Astrocyte of the spinal cord (primary cell): ENCODE results near the gene XKR7.

Experiments used
- DNase-seq: peaks from one replicate; pipeline ENCODE4 v3.0.0; 2011; ENCODE audit warnings: low read depth, low spot score
- H3K4me3 ChIP-seq: 2 replicates; pipeline ENCODE4 v1.5.1; 2011; ENCODE audit warnings: low read depth, mild to moderate bottlenecking, low read length, moderate library complexity
- CTCF ChIP-seq: IDR thresholded peaks from 2 replicates; pipeline ENCODE4 v1.5.1; 2012; ENCODE audit warnings: low read depth, mild to moderate bottlenecking, low read length, inconsistent platforms
- in situ Hi-C: cut with HindIII; loops from 2 replicates; pipeline ENCODE4 v1.10.0; 2017; ENCODE audit warnings: low sequenced_read_pairs

XKR7 gene

GRCh38 chr20:32045999-32046398 is 78.0 kb downstream of the XKR7 start:
- TF ChIP-seq CTCF = no peak
- no peak for DNase-seq
- in situ Hi-C loops = no loop called here
- no peak overlapping the region for H3K4me3 ChIP-seq

GRCh38 chr20:32050324-32050841 is 82.4 kb downstream of the XKR7 start:
- in situ Hi-C loops = no loop called here
- no peak for DNase-seq
- TF ChIP-seq CTCF = no peak
- no peak overlapping the region for H3K4me3 ChIP-seq

- TF ChIP-seq CTCF = no peak
- no peak for DNase-seq
- H3K4me3 ChIP-seq = no peak overlapping the region
- in situ Hi-C loops = no loop called here
Measured at GRCh38 chr20:32050851-32051556, 83.1 kb downstream of the XKR7 start.

- no peak for TF ChIP-seq CTCF
- in situ Hi-C loops = no loop called here
- no peak for DNase-seq
- H3K4me3 ChIP-seq = no peak overlapping the region
Measured at GRCh38 chr20:32051720-32052089, 83.8 kb downstream of the XKR7 start.

GRCh38 chr20:32052090-32052777 is 84.3 kb downstream of the XKR7 start, which contains the start of gene HCK:
HCK (plus strand) TSS chr20:32052242.
- H3K4me3 ChIP-seq = no peak within 1 kb of the TSS
- in situ Hi-C loops = no loop called here
- DNase-seq = no peak
- no peak for TF ChIP-seq CTCF

- TF ChIP-seq CTCF = no peak
- no peak overlapping the region for H3K4me3 ChIP-seq
- no peak for DNase-seq
- in situ Hi-C loops = no loop called here
Measured at GRCh38 chr20:32052778-32053362, 84.9 kb downstream of the XKR7 start.
